VCaP (cell line): ENCODE measurements around the gene APC.

Experiments used
- H3K27ac ChIP-seq: fragments of 450-650 bp; 2 replicates; pipeline ENCODE4 v1.5.1; 2017
- CTCF ChIP-seq: fragments of 450-650 bp; conservative IDR thresholded peaks from 2 replicates; pipeline ENCODE4 v1.5.1; 2017; ENCODE audit warnings: mild to moderate bottlenecking, moderate library complexity

APC gene

GRCh38 chr5:112849912-112850311 lies 112.2 kb downstream of the APC start:
- TF ChIP-seq CTCF = no peak
- H3K27ac ChIP-seq = no peak overlapping the region

- no peak for TF ChIP-seq CTCF
Measured at GRCh38 chr5:112854651-112855050, 117.0 kb downstream of the APC start.

GRCh38 chr5:112857866-112858265 lies 120.2 kb downstream of the APC start:
- TF ChIP-seq CTCF = no peak
- no peak overlapping the region for H3K27ac ChIP-seq

More at GRCh38 chr5:112854651-112855050, 117.0 kb downstream of the APC start:
- no peak overlapping the region for H3K27ac ChIP-seq

- H3K27ac ChIP-seq = peak overlapping the region; percentile 74
Measured at GRCh38 chr5:112860571-112860928, 122.9 kb downstream of the APC start.

- peak within 1 kb of the TSS; percentile 74 for H3K27ac ChIP-seq
- no peak for TF ChIP-seq CTCF
Measured at GRCh38 chr5:112860929-112861637, 123.4 kb downstream of the APC start, which contains the start of gene SRP19. TSS of gene SRP19 (plus strand) at chr5:112861287. CDS start at chr5:112861377, 90 bp downstream.

- TF ChIP-seq CTCF = no peak
- peak overlapping the region; percentile 74 for H3K27ac ChIP-seq
Measured at GRCh38 chr5:112861638-112861985, 123.9 kb downstream of the APC start.

GRCh38 chr5:112862085-112862484 lies 124.4 kb downstream of the APC start:
- H3K27ac ChIP-seq = peak overlapping the region; percentile 74
- no peak for TF ChIP-seq CTCF

GRCh38 chr5:112863549-112863948 lies 125.9 kb downstream of the APC start:
- peak overlapping the region; percentile 30 for H3K27ac ChIP-seq

More at GRCh38 chr5:112863549-112863948, 125.9 kb downstream of the APC start:
- no peak for TF ChIP-seq CTCF
